Activated CD4-positive, alpha-beta T cell treated with anti-CD3 and anti-CD28 coated beads, Interleukin-2, amount 10 ng/mL, durations not matched to agents 7 days and 5 days (primary cell): ENCODE results near the gene CAMSAP1. TPM values are rescaled to one million over a fixed set of nuclear protein-coding genes. Genes with fewer than 3 reads are reported as not detected.

Source experiments
- CTCF ChIA-PET: fragments of 350-600 bp; sonication (Branson Sonifier 250); formaldehyde crosslinking; loops from one replicate; lab custom pipeline; 2021; ENCODE audit warnings: antibody characterized with exemption; lab: Charles Lee
- POLR2A ChIA-PET: fragments of 350-600 bp; sonication (Branson Sonifier 250); formaldehyde crosslinking; loops from one replicate; lab custom pipeline; 2021; ENCODE audit warnings: antibody characterized with exemption; lab: Charles Lee
- DNase-seq: peaks from one replicate; pipeline ENCODE4 v3.0.0-alpha.2; 2020
- H3K27ac Mint-ChIP-seq: one replicate; pipeline ENCODE4 v1.8.0; 2021; ENCODE audit warnings: mild to moderate bottlenecking, moderate library complexity, mixed read lengths
- H3K27me3 Mint-ChIP-seq: one replicate; pipeline ENCODE4 v1.8.0; 2021; ENCODE audit warnings: mixed read lengths
- H3K36me3 Mint-ChIP-seq: one replicate; pipeline ENCODE4 v1.8.0; 2021; ENCODE audit warnings: low read depth, mixed read lengths
- H3K4me1 Mint-ChIP-seq: one replicate; pipeline ENCODE4 v1.8.0; 2021; ENCODE audit warnings: mixed read lengths
- H3K4me3 Mint-ChIP-seq: one replicate; pipeline ENCODE4 v1.8.0; 2021; ENCODE audit warnings: mild to moderate bottlenecking, moderate library complexity, mixed read lengths
- H3K9me3 Mint-ChIP-seq: one replicate; pipeline ENCODE4 v1.8.0; 2021; ENCODE audit warnings: mixed read lengths
- total RNA-seq, 2 experiments: library from RNA; stranded (reverse); gene quantifications; one replicate each; pipeline ENCODE4 v1.2.3, GENCODE V29; 2021

CAMSAP1 gene
- total RNA-seq, 2 experiments from 2014 or later: 20.4 to 22.7 TPM

DNA sequence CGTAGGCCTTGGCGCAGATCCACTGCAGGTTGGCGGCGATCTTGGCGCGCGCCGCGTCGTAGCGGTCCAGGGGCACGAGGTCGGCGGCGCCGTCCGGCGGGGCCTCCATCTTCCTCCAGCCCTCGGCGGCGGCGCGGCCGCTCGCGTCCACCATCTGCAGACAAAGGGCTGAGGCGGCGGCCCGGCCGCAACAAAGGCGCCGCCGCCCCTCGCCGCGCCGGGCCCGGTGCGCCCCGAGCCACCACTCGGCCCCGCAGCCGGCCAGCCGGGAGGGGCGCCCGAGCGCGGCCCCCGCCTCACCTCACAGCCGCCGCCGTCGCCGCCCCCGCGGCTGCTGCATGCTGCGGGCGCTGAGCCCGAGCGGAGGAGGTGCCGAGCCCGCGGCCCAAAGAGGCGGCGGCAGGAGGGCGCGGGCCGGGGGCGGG, 328 bp downstream of the CAMSAP1 start:
- ChIA-PET CTCF (no interaction called here), POLR2A (no interaction called here)
- Mint-ChIP-seq H3K9me3 (peaks cover 2% of the 10 kb centered on the region), H3K4me1 (peaks cover 46% of the 10 kb centered on the region), H3K36me3 (peaks cover 37% of the 10 kb centered on the region), H3K4me3 (peak overlapping the region; percentile 22), H3K27me3 (no peaks in the 10 kb centered on the region), H3K27ac (no peak overlapping the region)
- no peak for DNase-seq

DNA sequence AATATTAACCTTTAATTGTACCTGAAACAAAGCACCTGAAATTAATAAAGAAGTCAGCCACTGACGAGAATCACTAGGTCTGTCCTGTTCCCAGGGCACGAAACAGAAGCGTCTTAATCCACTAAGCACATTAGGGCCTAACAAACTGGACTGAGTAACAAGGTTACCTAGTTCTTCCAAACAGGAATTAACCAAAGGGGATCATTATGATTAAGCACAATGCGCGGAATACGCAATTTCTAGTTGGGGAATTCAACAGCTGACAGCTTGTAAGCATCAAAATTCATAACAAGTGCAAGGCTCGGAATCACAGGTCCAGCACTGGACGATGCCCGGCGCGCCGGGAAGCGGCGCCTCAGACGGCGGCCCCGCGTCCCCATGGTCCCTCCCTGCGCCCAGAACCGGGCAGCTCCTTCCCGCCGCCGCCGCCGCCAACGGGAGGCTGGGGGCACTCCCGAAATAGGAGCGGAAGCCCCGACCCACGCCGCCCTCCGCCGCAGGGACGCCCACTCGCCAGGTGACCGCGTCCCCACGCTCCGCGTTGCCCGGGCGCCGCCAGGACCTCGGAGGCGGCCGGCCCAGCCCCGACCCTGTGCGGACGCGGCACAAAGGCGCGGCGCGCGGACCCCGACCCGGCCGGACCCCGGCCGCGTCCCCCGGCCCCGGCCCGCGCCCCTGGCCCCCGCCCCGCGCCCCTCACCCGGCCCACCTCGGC, 898 bp downstream of the CAMSAP1 start:
- ChIA-PET CTCF (no interaction called here), POLR2A (no interaction called here)
- H3K9me3 Mint-ChIP-seq: peaks cover 7% of the 10 kb centered on the region
- H3K36me3 Mint-ChIP-seq: peaks cover 35% of the 10 kb centered on the region
- peaks cover 47% of the 10 kb centered on the region for H3K4me1 Mint-ChIP-seq
- H3K4me3 Mint-ChIP-seq: peak overlapping the region; percentile 81
- H3K27ac Mint-ChIP-seq: peak overlapping the region; percentile 81
- DNase-seq: no peak
- no peaks in the 10 kb centered on the region for H3K27me3 Mint-ChIP-seq

DNA sequence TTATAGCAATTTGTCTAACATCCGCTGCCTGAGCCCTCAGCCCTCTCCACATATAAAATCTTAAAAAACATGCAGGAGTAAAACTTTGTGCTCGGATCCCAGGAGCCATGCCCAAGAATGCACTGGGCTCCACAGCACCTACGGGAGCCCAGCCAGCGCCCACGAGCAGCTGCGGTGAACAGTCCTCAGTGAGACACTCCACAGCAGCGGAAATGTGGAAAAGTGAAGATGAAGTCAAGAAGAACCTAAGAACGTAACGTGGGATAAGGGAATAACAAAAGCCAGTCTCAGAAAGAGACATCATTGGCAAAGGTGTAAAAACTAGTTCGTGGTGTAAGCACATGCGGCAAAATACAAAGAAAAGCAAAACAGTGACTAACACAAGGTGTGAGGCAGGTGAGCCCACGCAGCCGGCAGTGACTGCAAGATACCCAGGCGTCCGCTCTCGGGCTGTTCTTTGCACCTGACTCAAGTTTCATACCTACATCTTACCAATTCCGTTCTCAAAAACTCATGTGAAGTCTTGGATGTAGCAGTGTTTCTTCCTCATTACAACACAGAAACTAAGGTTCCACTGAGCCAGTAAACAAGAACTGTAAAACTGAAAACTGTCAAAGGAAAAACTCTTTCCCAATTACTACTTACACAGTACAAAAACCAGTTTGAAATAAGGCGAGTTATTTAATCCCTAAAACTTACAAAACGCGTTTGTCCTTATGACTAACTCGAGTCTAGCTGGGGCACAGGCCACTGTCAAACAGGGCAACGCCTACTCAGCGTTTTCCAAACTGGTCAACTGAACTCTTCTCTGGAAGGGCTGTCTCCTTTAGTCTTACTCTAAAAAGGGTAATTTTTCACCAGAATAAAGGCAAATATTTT, 1.7 kb downstream of the CAMSAP1 start:
- H3K4me3 Mint-ChIP-seq: peak overlapping the region; percentile 81
- H3K4me1 Mint-ChIP-seq: peaks cover 44% of the 10 kb centered on the region
- peak; percentile 24 for DNase-seq
- peaks cover 31% of the 10 kb centered on the region for H3K36me3 Mint-ChIP-seq
- POLR2A ChIA-PET: no interaction called here
- H3K9me3 Mint-ChIP-seq: peaks cover 10% of the 10 kb centered on the region
- CTCF ChIA-PET: no interaction called here
- peak overlapping the region; percentile 81 for H3K27ac Mint-ChIP-seq
- no peaks in the 10 kb centered on the region for H3K27me3 Mint-ChIP-seq

DNA sequence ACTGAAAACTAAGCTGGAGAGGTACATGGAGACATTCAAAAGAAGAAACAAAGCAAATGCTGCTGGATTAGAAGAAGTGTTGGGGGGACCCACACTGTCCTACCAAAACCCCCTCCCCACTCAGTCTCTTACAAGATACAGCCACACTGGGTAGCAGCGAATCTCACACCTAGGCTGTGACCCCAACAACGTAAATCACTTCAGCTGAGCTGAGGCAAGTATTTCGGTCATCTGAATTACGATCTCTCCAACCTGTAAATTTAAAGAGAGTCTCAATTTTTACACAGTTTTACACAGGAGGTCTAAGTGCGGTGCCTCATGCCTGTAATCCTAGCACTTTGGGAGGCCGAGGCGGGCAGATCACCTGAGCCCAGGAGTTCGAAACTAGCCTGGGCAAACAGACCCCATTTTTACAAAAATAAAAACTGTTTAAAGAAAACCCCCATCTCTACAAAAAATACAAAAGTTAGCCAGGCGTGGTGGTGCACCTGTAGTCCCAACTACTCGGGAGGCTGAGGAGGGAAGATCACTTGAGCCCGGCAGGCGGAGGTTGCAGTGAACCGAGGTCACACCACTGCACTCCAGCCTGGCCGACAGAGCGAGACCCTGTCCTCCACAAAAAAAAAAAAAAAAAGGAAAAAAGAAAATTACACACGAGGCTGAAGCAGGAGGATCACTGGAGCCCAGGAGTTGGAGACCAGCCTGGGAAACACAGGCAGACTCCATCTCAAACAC, 3.4 kb downstream of the CAMSAP1 start:
- Mint-ChIP-seq H3K36me3 (peaks cover 24% of the 10 kb centered on the region), H3K4me3 (no peak overlapping the region), H3K9me3 (peaks cover 13% of the 10 kb centered on the region), H3K27me3 (no peaks in the 10 kb centered on the region), H3K4me1 (peaks cover 43% of the 10 kb centered on the region), H3K27ac (no peak overlapping the region)
- no peak for DNase-seq
- ChIA-PET CTCF (no interaction called here), POLR2A (no interaction called here)

DNA sequence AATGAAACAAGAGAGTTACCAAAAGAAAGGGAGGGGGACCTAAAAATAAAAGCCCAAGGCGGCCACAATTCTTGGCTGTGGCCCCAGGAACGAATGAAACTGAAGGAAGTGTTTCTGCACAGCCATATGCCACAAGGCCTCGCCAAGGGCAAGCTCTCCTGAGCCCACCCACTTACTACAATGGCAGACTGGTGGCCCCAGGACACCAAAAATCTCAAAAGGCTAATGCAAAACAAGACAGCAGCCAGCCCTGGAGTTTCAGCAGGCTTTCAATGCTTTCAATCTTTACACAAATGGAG, 4.0 kb downstream of the CAMSAP1 start:
- CTCF ChIA-PET: interaction anchor here (0.9 kb wide), 1 partner anchor 66 kb away, joined by 3 read pairs; no protein-coding TSS in a partner anchor
- POLR2A ChIA-PET: no interaction called here
- H3K27ac Mint-ChIP-seq: no peak overlapping the region
- peaks cover 41% of the 10 kb centered on the region for H3K4me1 Mint-ChIP-seq
- no peak for DNase-seq
- peaks cover 21% of the 10 kb centered on the region for H3K36me3 Mint-ChIP-seq
- peaks cover 15% of the 10 kb centered on the region for H3K9me3 Mint-ChIP-seq
- H3K4me3 Mint-ChIP-seq: no peak overlapping the region
- no peaks in the 10 kb centered on the region for H3K27me3 Mint-ChIP-seq

DNA sequence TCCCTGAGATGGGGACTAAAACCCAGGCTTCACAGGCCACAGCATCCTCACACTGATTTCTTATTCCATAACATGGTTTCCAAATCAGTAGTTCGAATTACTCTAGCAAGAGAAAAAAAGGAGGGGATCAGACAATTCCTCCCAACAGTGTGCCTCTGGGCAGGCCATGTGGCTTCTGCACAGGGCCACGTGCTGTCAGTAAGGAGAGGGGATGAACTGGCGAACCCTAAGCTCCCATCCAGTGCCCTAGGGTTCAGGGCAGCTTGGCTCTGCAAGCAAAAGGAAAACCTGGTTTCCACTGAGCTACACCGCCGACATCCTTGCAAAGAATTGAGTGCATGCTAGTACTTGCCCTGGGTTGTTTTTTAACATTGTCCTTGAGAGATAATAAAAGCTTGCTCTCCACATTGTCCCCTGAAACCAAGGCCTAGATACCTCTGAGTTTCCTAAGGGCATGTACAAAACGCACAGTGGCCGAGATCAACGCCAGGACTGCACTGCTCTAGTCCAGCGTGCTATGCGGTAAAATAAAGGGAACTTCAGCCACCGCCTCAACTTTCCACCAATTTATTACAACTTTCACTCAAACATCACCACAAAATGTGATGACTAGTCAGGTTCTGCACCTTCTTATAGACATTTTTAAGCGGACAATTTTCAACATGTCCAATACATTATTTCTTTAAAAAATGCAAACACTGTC, 4.5 kb downstream of the CAMSAP1 start:
- H3K4me3 Mint-ChIP-seq: no peak overlapping the region
- peaks cover 40% of the 10 kb centered on the region for H3K4me1 Mint-ChIP-seq
- POLR2A ChIA-PET: no interaction called here
- no peak overlapping the region for H3K27ac Mint-ChIP-seq
- no peak for DNase-seq
- H3K36me3 Mint-ChIP-seq: peaks cover 23% of the 10 kb centered on the region
- peaks cover 15% of the 10 kb centered on the region for H3K9me3 Mint-ChIP-seq
- CTCF ChIA-PET: interaction anchor here (0.9 kb wide), 1 partner anchor 67 kb away, joined by 3 read pairs; no protein-coding TSS in a partner anchor
- H3K27me3 Mint-ChIP-seq: no peaks in the 10 kb centered on the region

DNA sequence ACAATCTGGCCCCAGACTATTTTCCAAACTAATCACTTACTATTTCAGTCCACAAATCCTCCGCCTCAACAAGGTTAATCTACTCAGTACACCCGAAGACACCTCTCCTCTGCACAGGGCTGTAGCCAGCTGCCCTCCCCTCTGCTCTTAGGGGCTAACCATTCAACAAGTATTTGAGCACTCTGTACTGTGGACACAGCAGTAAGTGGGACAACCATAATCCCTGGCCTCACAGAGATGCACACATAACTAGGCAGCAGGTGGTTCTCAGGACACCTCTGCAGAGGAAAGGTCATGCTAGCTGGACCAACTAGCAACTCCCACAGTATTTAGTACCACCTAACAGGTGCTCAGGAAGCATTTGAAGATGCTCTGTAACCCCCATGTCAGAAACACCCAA, 5.5 kb downstream of the CAMSAP1 start:
- H3K9me3 Mint-ChIP-seq: peaks cover 15% of the 10 kb centered on the region

DNA sequence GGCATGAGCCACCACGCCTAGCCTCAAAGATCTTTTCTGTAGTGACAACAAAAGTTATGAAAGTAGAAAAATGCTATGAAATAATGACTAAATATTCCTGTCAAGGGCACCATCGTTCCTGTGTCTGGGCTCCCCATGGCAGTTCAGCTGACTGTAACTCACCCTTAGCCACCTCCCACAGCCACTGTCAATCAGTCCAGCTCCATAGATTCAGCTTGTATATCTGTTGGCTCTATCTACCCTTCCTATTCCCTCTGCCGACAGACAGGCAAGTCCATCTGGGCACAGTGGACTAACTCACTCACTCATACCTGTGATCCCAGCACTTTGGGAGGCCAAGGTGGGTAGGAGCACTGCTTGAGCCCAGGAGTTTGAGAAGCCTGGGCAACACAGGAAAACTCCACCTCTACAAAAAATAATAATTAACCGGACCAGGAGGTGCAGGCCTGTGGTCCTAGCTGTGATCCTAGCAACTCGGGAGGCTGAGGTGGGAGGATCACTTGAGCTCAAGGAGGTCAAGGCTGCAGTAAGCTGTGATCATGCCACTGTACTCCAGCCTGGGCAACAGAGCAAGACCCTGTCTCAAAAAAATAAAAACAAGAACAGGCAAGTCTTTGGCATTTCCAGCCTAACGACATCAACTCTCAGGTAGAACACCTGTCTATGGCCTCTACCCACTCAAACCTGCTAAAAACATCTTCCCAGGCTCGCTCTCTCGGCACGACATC, 6.2 kb downstream of the CAMSAP1 start:
- ChIA-PET CTCF (no interaction called here), POLR2A (no interaction called here)
- H3K27ac Mint-ChIP-seq: no peak overlapping the region
- peaks cover 24% of the 10 kb centered on the region for H3K36me3 Mint-ChIP-seq
- no peak overlapping the region for H3K4me3 Mint-ChIP-seq
- peaks cover 45% of the 10 kb centered on the region for H3K4me1 Mint-ChIP-seq
- no peaks in the 10 kb centered on the region for H3K27me3 Mint-ChIP-seq
- DNase-seq: no peak
- H3K9me3 Mint-ChIP-seq: peaks cover 15% of the 10 kb centered on the region

More for the DNA sequence above, 5.5 kb downstream of the CAMSAP1 start:
- Mint-ChIP-seq H3K27me3 (no peaks in the 10 kb centered on the region), H3K4me3 (no peak overlapping the region), H3K36me3 (peaks cover 24% of the 10 kb centered on the region), H3K27ac (no peak overlapping the region), H3K4me1 (peaks cover 44% of the 10 kb centered on the region)
- POLR2A ChIA-PET: no interaction called here
- CTCF ChIA-PET: no interaction called here
- DNase-seq: no peak

DNA sequence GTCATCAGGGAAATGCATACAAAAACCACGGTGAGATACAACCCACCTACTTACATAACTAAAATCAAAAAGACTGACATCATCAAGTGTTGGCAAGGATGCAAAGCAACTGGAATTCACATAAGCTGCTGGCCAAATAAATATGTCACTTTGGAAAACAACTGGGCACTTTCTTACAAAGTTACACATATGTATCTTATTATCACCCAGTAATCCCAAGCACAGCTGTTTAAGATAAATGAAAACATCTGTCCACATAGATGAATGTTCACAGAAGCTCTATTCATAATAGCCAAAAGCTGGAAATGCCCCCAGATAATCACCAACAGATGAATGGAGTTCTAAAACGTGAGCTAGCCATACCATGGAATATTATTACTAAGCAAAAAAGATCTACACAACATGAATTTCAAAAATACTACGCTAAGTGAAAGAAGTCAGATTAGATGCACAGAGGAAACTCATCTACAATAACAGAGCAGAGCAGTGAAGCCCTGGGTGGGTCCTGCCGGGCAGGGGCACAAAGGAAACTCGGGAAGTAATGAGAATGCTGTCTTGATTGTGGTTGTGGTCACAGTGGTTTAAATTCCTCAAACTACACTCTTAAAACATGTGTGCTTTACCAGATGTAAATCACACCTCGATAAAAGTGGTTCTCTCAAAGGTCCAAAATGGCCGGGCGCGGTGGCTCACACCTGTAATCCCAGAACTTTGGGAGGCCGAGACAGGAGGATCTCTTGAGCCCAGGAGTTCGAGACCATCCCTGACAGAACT, 8.5 kb downstream of the CAMSAP1 start:
- ChIA-PET POLR2A (no interaction called here), CTCF (interaction anchor here (0.6 kb wide), 2 partner anchors 51 to 135 kb away, joined by 3 to 6 read pairs; no protein-coding TSS in a partner anchor)
- peaks cover 15% of the 10 kb centered on the region for H3K9me3 Mint-ChIP-seq
- peaks cover 32% of the 10 kb centered on the region for H3K4me1 Mint-ChIP-seq
- H3K4me3 Mint-ChIP-seq: no peak overlapping the region
- no peak for DNase-seq
- no peak overlapping the region for H3K27ac Mint-ChIP-seq
- H3K36me3 Mint-ChIP-seq: peaks cover 25% of the 10 kb centered on the region
- no peaks in the 10 kb centered on the region for H3K27me3 Mint-ChIP-seq

DNA sequence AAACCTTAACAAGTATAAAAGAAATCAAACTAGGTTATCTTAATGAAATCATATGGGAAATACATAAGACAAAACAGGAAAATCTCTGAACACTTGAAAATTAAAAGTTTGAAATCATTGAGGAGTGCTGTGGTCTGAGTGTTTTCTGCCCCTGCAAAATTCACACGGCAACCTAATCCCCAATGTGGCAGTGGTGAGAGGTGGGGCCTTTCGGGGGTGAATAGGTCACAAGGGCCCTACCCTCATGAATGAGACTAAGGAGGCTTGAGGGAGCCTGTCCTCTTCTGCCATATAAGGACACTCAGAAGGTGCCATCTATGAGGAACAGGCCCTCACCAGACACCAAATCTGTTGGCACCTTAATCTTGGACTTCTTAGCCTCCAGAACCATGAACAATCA, 10.7 kb downstream of the CAMSAP1 start:
- H3K27ac Mint-ChIP-seq: no peak overlapping the region
- ChIA-PET POLR2A (no interaction called here), CTCF (no interaction called here)
- H3K27me3 Mint-ChIP-seq: no peaks in the 10 kb centered on the region
- peaks cover 20% of the 10 kb centered on the region for H3K36me3 Mint-ChIP-seq
- no peak for DNase-seq
- peaks cover 10% of the 10 kb centered on the region for H3K9me3 Mint-ChIP-seq
- peaks cover 39% of the 10 kb centered on the region for H3K4me1 Mint-ChIP-seq
- H3K4me3 Mint-ChIP-seq: no peak overlapping the region

DNA sequence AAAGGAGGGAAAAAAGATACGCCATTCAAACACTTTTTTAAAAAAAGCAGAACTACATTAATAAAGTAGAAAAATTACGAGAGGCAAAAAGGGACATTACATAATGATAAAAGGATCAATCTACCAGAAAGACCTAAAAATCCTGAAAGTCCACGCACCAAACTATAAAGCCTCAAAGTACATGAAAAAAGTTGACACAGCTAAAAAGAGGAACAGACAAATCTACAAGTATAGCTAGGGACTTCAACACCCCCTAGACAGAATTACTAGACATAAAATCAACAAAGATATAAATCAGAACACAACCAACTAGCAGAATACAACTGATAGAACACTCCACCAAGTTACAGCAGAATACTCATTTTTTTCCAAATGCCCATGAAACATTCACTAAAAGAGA, 11.1 kb downstream of the CAMSAP1 start:
- Mint-ChIP-seq H3K27ac (peak overlapping the region; percentile 22), H3K36me3 (peaks cover 19% of the 10 kb centered on the region), H3K27me3 (no peaks in the 10 kb centered on the region), H3K9me3 (peaks cover 8% of the 10 kb centered on the region), H3K4me1 (peaks cover 39% of the 10 kb centered on the region), H3K4me3 (no peak overlapping the region)
- ChIA-PET POLR2A (no interaction called here), CTCF (interaction anchor here (0.5 kb wide), 1 partner anchor 1728 kb away, joined by 3 read pairs; no protein-coding TSS in a partner anchor)
- no peak for DNase-seq
